Mucosa of rectum (tissue), 2 donors: ENCODE results near the gene DAPP1.

Experiments used
- H3K27ac ChIP-seq, 2 donors: one replicate each; pipeline ENCODE4 v1.7.0; 2013; ENCODE audit warnings: inconsistent platforms in 2 of 2, low read depth in 2 of 2, low read length in 2 of 2
- H3K27me3 ChIP-seq, 2 donors: one replicate each; pipeline ENCODE4 v1.7.0; 2013; ENCODE audit warnings: low read length in 2 of 2; ENCODE audit not compliant: control insufficient read depth in 2 of 2, insufficient read depth in 2 of 2
- H3K36me3 ChIP-seq, 2 donors: one replicate each; pipeline ENCODE4 v1.7.0; 2013; ENCODE audit warnings: low read length in 2 of 2; ENCODE audit not compliant: control insufficient read depth in 2 of 2, insufficient read depth in 2 of 2
- H3K4me1 ChIP-seq, 2 donors: one replicate each; pipeline ENCODE4 v1.7.0; 2013; ENCODE audit warnings: low read length in 2 of 2, mild to moderate bottlenecking in 1 of 2; ENCODE audit not compliant: control insufficient read depth in 2 of 2, insufficient read depth in 2 of 2
- H3K4me3 ChIP-seq, 2 donors: one replicate each; pipeline ENCODE4 v1.7.0; 2013; ENCODE audit warnings: low read length in 2 of 2
- H3K9ac ChIP-seq, 2 donors: one replicate each; pipeline ENCODE4 v1.7.0; 2013; ENCODE audit warnings: low read length in 2 of 2, low read depth in 1 of 2, mild to moderate bottlenecking in 1 of 2
- H3K9me3 ChIP-seq, 2 donors: one replicate each; pipeline ENCODE4 v1.7.0; 2013; ENCODE audit warnings: low read length in 2 of 2; ENCODE audit not compliant: control insufficient read depth in 2 of 2
- donor health status: healthy.
- donor health status: Normal muscosa, but diverticular disease.

The DAPP1 gene

GRCh38 chr4:99848591-99849001 is 32.0 kb downstream of the DAPP1 start:
- no peaks in the 10 kb centered on the region for H3K4me1 ChIP-seq
- no peak overlapping the region for H3K9ac ChIP-seq
- no peaks in the 10 kb centered on the region for H3K9me3 ChIP-seq
- no peaks in the 10 kb centered on the region for H3K27me3 ChIP-seq
- H3K27ac ChIP-seq, result no peak overlapping the region
- H3K36me3 ChIP-seq, result no peaks in the 10 kb centered on the region
- no peak overlapping the region for H3K4me3 ChIP-seq

- no peaks in the 10 kb centered on the region for H3K27me3 ChIP-seq
- H3K4me3 ChIP-seq, result no peak overlapping the region
- no peaks in the 10 kb centered on the region for H3K36me3 ChIP-seq
- H3K4me1 ChIP-seq, result peaks cover 0 to 3% of the 10 kb centered on the region in 2 donors
- no peaks in the 10 kb centered on the region for H3K9me3 ChIP-seq
- H3K27ac ChIP-seq, result no peak overlapping the region
- H3K9ac ChIP-seq, result no peak overlapping the region
These were observed 35.6 kb downstream of the DAPP1 start for GRCh38 chr4:99852199-99852749.

- Histone ChIP-seq H3K4me3 (no peak overlapping the region), H3K36me3 (no peaks in the 10 kb centered on the region)
These were observed 36.6 kb downstream of the DAPP1 start for GRCh38 chr4:99853190-99853589.

GRCh38 chr4:99853999-99854398 is 37.4 kb downstream of the DAPP1 start:
- H3K9me3 ChIP-seq, result no peaks in the 10 kb centered on the region
- H3K9ac ChIP-seq, result no peak overlapping the region
- peaks cover 0 to 3% of the 10 kb centered on the region in 2 donors for H3K4me1 ChIP-seq
- no peak overlapping the region for H3K4me3 ChIP-seq
- H3K36me3 ChIP-seq, result no peaks in the 10 kb centered on the region
- H3K27ac ChIP-seq, result no peak overlapping the region
- no peaks in the 10 kb centered on the region for H3K27me3 ChIP-seq

More at GRCh38 chr4:99853190-99853589, 36.6 kb downstream of the DAPP1 start:
- H3K27ac ChIP-seq, result no peak overlapping the region
- no peak overlapping the region for H3K9ac ChIP-seq
- no peaks in the 10 kb centered on the region for H3K9me3 ChIP-seq
- peaks cover 0 to 3% of the 10 kb centered on the region in 2 donors for H3K4me1 ChIP-seq
- no peaks in the 10 kb centered on the region for H3K27me3 ChIP-seq

- Histone ChIP-seq H3K36me3 (no peaks in the 10 kb centered on the region), H3K4me3 (no peak overlapping the region), H3K9ac (no peak overlapping the region), H3K27ac (no peak overlapping the region), H3K9me3 (no peaks in the 10 kb centered on the region), H3K27me3 (no peaks in the 10 kb centered on the region), H3K4me1 (peaks cover 0 to 3% of the 10 kb centered on the region in 2 donors)
These were observed 39.1 kb downstream of the DAPP1 start for GRCh38 chr4:99855678-99856077.

- Histone ChIP-seq H3K36me3 (no peaks in the 10 kb centered on the region), H3K4me1 (peaks cover 0 to 4% of the 10 kb centered on the region in 2 donors), H3K9ac (no peak overlapping the region), H3K27me3 (no peaks in the 10 kb centered on the region), H3K4me3 (no peak overlapping the region), H3K9me3 (no peaks in the 10 kb centered on the region), H3K27ac (peak overlapping the region in 1 of 2 donors; percentile 38)
These were observed 39.5 kb downstream of the DAPP1 start for GRCh38 chr4:99856166-99856565.

- H3K9me3 ChIP-seq, result no peaks in the 10 kb centered on the region
- no peaks in the 10 kb centered on the region for H3K27me3 ChIP-seq
- peaks cover 0 to 5% of the 10 kb centered on the region in 2 donors for H3K4me1 ChIP-seq
- H3K27ac ChIP-seq, result no peak overlapping the region
- H3K36me3 ChIP-seq, result no peaks in the 10 kb centered on the region
- no peak overlapping the region for H3K4me3 ChIP-seq
- no peak overlapping the region for H3K9ac ChIP-seq
These were observed 40.7 kb downstream of the DAPP1 start for GRCh38 chr4:99857307-99857706.

- no peaks in the 10 kb centered on the region for H3K36me3 ChIP-seq
- peaks cover 0 to 5% of the 10 kb centered on the region in 2 donors for H3K4me1 ChIP-seq
These were observed 43.0 kb downstream of the DAPP1 start for GRCh38 chr4:99859618-99860017.

GRCh38 chr4:99860521-99860920 is 43.9 kb downstream of the DAPP1 start:
- Histone ChIP-seq H3K4me3 (no peak overlapping the region), H3K27me3 (no peaks in the 10 kb centered on the region), H3K4me1 (peaks cover 0 to 5% of the 10 kb centered on the region in 2 donors), H3K27ac (no peak overlapping the region), H3K9me3 (no peaks in the 10 kb centered on the region), H3K9ac (no peak overlapping the region), H3K36me3 (no peaks in the 10 kb centered on the region)

More at GRCh38 chr4:99859618-99860017, 43.0 kb downstream of the DAPP1 start:
- Histone ChIP-seq H3K27ac (no peak overlapping the region), H3K9me3 (no peaks in the 10 kb centered on the region), H3K27me3 (no peaks in the 10 kb centered on the region), H3K9ac (no peak overlapping the region), H3K4me3 (no peak overlapping the region)

GRCh38 chr4:99861120-99861905 is 44.7 kb downstream of the DAPP1 start:
- Histone ChIP-seq H3K9ac (no peak overlapping the region), H3K27me3 (no peaks in the 10 kb centered on the region), H3K27ac (no peak overlapping the region), H3K4me3 (no peak overlapping the region), H3K9me3 (no peaks in the 10 kb centered on the region), H3K36me3 (no peaks in the 10 kb centered on the region), H3K4me1 (peaks cover 0 to 4% of the 10 kb centered on the region in 2 donors)
